HG03095 (cell line): ENCODE results near the gene TMEM170A.
"Not testable (repeated sequence)": the region's sequence is repeated elsewhere in the genome, so short reads cannot be mapped to it uniquely, and the experiment has no call there.

Experiments used
- ATAC-seq: cut with Tn5 transposase; IDR thresholded peaks from one replicate; pipeline ENCODE4 v1.9.1; 2021; ENCODE audit warnings: moderate library complexity; ENCODE audit not compliant: unreplicated experiment

TMEM170A gene

GRCh38 chr16:75464122-75464918, at the start of gene TMEM170A:
TMEM170A (minus strand) TSS chr16:75464689; CDS start chr16:75464600, 89 bp downstream.
- peak; percentile 93 for ATAC-seq

DNA sequence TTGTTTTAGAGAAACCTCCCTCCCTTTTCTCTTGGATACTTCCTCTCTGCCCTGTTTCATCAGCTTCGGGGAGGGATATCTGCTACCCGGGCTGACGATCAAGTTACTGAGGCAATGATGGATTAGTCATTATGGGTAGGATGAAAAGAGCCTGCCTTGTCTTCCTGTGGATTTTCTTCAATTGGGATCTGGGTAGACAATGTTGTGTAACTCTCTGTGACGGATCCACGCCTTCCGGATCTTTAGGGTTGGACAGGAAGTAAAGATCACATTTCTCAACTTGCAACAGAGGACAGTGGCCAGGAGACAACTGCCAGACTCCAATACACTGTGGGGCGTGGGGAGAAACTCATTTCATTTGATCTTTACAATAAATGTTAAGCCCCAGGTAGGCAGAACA, 42.1 kb upstream of the TMEM170A start:
- no peak for ATAC-seq

GRCh38 chr16:75506107-75506506, 41.6 kb upstream of the TMEM170A start:
- no peak for ATAC-seq

- no peak for ATAC-seq
These were observed 39.3 kb upstream of the TMEM170A start for GRCh38 chr16:75503801-75504200.

- no peak for ATAC-seq
These were observed 38.6 kb upstream of the TMEM170A start for GRCh38 chr16:75502916-75503605.

GRCh38 chr16:75501820-75502219, 37.3 kb upstream of the TMEM170A start:
- ATAC-seq, result not testable (repeated sequence)

GRCh38 chr16:75501359-75501758, 36.9 kb upstream of the TMEM170A start:
- no peak for ATAC-seq

GRCh38 chr16:75498605-75499322, 34.3 kb upstream of the TMEM170A start:
- ATAC-seq, result not testable (repeated sequence)

DNA sequence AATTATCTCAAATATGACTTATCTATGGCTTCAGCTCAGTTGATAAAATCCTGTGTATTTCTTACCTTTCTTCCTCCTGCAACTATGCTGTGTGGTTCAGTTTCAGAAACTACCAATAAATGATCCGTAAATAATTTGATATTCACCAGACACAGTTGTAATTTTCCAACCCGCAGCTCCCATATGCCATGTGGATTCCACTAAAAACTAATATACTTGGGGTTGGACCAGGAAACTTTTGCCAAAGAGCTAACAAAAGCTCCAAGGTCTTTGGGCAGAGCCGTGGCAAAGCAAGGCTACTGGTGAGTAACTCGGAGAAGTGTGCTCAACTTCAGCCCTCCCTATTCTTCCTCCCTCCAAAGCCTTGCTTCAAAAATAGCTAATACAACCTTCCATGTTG, 33.1 kb upstream of the TMEM170A start:
- ATAC-seq, result no peak

GRCh38 chr16:75495076-75495674, 30.7 kb upstream of the TMEM170A start, which contains the start of gene CHST6:
CHST6 (minus strand) TSS chr16:75495441; CDS start chr16:75479828, 15,613 bp downstream.
- ATAC-seq, result peak; percentile 74

GRCh38 chr16:75494661-75495075, 30.2 kb upstream of the TMEM170A start:
- ATAC-seq, result no peak

- ATAC-seq, result no peak
These were observed 29.7 kb upstream of the TMEM170A start for GRCh38 chr16:75494184-75494583.

GRCh38 chr16:75491876-75492275, 27.4 kb upstream of the TMEM170A start:
- no peak for ATAC-seq

- no peak for ATAC-seq
These were observed 23.8 kb upstream of the TMEM170A start for GRCh38 chr16:75488322-75488721.

DNA sequence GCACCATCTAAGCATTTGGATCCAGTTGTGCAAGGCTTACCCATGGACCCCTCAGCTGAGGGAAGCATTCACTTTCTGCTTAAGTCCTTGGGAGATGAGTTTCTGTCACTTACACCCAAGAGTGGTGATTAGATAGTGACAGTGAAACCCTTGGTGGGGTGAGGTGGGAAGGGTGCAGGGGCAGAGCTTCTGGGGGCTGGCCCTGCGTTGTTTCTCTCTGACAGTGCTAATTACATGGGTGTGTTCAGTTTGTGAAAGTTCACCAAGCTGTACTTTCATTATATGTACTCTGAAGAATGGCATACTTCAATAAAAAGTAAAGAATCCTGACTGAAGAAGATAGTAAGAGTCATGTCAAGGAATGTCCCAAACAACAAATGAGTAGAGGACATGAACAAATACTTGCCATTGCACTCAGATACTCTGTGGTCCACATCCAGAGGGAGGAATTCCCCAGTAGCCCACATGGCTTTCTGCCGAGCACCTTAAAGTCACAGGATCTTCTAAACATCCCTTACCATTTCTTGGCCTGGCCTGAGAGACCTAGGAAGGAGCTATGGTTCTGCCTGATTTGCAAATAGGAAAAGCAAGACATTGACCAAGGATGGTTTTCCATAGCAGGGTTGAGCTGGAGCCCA, 22.3 kb upstream of the TMEM170A start:
- ATAC-seq, result peak; percentile 46

- ATAC-seq, result no peak
These were observed 21.7 kb upstream of the TMEM170A start for GRCh38 chr16:75486014-75486675.

- peak; percentile 56 for ATAC-seq
These were observed 20.9 kb upstream of the TMEM170A start for GRCh38 chr16:75485230-75486013.

DNA sequence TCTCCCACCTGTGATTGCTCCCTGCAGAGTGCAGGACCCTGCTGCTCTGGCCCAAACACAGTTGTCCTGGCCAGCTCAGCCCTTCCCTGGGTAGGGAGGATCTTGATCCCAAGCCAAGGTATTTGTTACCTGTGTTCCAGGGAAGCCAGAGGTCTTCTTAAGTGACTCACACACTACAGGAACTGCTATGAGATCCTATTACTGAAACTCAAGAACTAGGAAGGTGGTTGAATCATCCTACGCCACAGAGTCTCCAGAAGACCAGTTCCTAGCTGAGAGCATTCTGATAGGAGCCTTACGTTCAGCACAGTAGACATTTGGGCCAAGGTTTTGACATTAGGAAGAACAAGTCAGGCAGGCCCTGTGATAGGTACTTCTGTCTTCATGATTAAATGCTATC, 18.7 kb upstream of the TMEM170A start:
- ATAC-seq, result no peak
